SU-DHL-6 (cell line): Measurements from ENCODE around the gene COL5A1.

Experiments used
- EZH2phosphoT487 ChIP-seq: fragments of 200-600 bp; sonication (generic), shearing (Covaris generic); conservative IDR thresholded peaks from 2 replicates; pipeline ENCODE4 v1.6.1; 2018; ENCODE audit warnings: mild to moderate bottlenecking, antibody characterized with exemption, low read length, moderate library complexity, mixed read lengths
- TF ChIP-seq, protein P1 (sequence below): fragments of 200-600 bp; sonication (generic); IDR thresholded peaks from one replicate; pipeline ENCODE4 v1.5.1; 2017; ENCODE audit warnings: antibody characterized with exemption, mild to moderate bottlenecking, low read length, moderate library complexity; ENCODE audit not compliant: insufficient read depth, poor library complexity, severe bottlenecking

DNA sequence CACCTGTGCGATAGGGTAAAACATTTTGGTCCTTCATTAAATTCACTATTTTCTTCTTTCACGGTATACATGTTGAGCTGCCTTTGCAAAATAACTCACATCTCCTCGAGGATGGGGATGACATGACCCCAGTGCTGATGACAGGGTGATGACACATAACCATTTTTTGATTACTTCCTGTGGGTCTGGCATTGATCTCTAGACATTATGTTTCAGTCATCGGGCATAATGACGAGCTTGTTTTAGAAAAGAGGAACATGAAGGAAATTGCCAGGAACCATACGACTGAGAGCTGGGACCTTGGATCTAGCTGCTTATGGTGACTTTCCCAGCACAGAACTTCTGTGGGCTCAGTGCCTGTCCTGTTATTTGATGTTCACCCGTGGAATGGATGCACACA lies 25.2 kb downstream of the COL5A1 start:
- TF ChIP-seq, protein P1, sequence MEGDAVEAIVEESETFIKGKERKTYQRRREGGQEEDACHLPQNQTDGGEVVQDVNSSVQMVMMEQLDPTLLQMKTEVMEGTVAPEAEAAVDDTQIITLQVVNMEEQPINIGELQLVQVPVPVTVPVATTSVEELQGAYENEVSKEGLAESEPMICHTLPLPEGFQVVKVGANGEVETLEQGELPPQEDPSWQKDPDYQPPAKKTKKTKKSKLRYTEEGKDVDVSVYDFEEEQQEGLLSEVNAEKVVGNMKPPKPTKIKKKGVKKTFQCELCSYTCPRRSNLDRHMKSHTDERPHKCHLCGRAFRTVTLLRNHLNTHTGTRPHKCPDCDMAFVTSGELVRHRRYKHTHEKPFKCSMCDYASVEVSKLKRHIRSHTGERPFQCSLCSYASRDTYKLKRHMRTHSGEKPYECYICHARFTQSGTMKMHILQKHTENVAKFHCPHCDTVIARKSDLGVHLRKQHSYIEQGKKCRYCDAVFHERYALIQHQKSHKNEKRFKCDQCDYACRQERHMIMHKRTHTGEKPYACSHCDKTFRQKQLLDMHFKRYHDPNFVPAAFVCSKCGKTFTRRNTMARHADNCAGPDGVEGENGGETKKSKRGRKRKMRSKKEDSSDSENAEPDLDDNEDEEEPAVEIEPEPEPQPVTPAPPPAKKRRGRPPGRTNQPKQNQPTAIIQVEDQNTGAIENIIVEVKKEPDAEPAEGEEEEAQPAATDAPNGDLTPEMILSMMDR, result no peak
- no peak for TF ChIP-seq EZH2phosphoT487
